ENCODE results near the gene GGT6.

Gene GGT6

DNA sequence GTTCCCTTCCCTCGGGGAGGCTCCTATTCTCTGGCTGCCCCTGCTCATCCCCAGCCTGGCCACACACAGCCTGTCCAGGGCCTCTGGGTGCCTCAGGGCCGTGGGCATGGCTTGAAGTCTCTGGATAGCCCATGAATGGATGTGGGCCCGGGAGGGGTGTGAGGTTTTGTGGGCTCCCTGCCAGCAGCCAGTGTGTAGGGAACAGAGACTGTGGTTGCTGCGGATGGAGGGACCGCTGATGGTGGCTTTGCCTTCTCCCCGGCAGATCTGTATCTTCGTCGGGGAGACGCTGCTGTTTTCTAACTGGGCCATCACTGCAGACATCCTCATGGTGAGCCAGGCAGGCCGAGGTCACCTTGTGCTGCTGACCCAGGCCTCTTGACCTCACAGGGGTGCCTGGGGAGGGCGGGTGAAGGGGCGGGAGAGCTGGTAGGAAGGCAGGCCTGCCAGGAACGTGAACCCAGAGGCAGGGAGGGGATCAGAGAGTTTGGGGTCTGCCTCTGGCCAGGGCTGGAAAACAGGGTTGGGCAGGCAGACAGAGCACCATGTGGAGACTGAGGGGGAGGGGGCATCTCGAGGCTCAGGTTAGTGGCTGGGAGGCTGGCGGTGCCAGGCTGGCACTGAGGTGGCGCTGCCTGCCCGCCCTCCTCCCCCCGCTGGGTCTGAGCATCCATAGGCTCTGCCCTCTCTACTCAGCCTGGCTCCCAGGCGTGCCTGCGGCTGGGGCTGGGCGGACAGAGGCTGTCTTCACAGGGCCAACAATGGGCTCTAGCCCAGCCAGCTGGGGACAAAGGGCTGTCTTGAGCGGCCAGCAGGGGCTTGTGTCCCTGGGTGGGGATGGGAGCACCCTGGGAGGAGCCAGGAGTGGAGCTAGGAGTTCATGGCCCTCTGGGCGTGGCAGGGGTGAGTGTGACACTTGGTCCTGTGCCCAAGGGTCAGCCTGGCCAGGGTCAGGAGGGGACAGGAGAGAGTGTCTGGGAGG lies 26.6 kb downstream of the GGT6 start:
- TF ChIP-seq EZH2phosphoT487 (IDR thresholded peaks at IDR 0.05; ENCODE audit: low read depth): no peak
- TF ChIP-seq CTCF (IDR thresholded peaks at IDR 0.05; ENCODE audit: low read depth, low read length): no peak
- no peak overlapping the region for H3K4me2 ChIP-seq (ENCODE audit: low read length)
- no peak overlapping the region for H2AFZ ChIP-seq (ENCODE audit: low read depth, low read length)
- H3K9me3 ChIP-seq (ENCODE audit: insufficient read depth, low read length): no peaks in the 10 kb centered on the region
- H3K9ac ChIP-seq (ENCODE audit: low read length): no peak overlapping the region
- H3K36me3 ChIP-seq (replicated peaks; ENCODE audit: low read depth, low read length): no peaks in the 10 kb centered on the region
- peaks cover 14% of the 10 kb centered on the region for H4K20me1 ChIP-seq (ENCODE audit: insufficient read depth, low read length)
- peaks cover 4% of the 10 kb centered on the region; the same call in 1 of the 2 replicates for H3K27me3 ChIP-seq (ENCODE audit: low read depth, low read length)
- no peak overlapping the region for H3K4me3 ChIP-seq (ENCODE audit: low read length)
- no peak overlapping the region for H3K27ac ChIP-seq (ENCODE audit: low read length)
- no peaks in the 10 kb centered on the region for H3K79me2 ChIP-seq (ENCODE audit: low read length)
- H3K4me1 ChIP-seq (ENCODE audit: low read length): no peaks in the 10 kb centered on the region

- H4K20me1 ChIP-seq (ENCODE audit: insufficient read depth, low read length): peaks cover 11% of the 10 kb centered on the region
- no peak for TF ChIP-seq CTCF (IDR thresholded peaks at IDR 0.05; ENCODE audit: low read depth, low read length)
- TF ChIP-seq EZH2phosphoT487 (IDR thresholded peaks at IDR 0.05; ENCODE audit: low read depth): no peak
- H3K9ac ChIP-seq (ENCODE audit: low read length): no peak overlapping the region
- no peak overlapping the region for H3K4me2 ChIP-seq (ENCODE audit: low read length)
- no peaks in the 10 kb centered on the region for H3K36me3 ChIP-seq (replicated peaks; ENCODE audit: low read depth, low read length)
- no peak overlapping the region for H2AFZ ChIP-seq (ENCODE audit: low read depth, low read length)
- no peak overlapping the region for H3K4me3 ChIP-seq (ENCODE audit: low read length)
- no peaks in the 10 kb centered on the region for H3K4me1 ChIP-seq (ENCODE audit: low read length)
- H3K79me2 ChIP-seq (ENCODE audit: low read length): no peaks in the 10 kb centered on the region
- H3K27ac ChIP-seq (ENCODE audit: low read length): no peak overlapping the region
- no peaks in the 10 kb centered on the region for H3K9me3 ChIP-seq (ENCODE audit: insufficient read depth, low read length)
- peaks cover 4% of the 10 kb centered on the region; the same call in 1 of the 2 replicates for H3K27me3 ChIP-seq (ENCODE audit: low read depth, low read length)
These were observed 27.4 kb downstream of the GGT6 start for GRCh38 chr17:4532860-4533522.

DNA sequence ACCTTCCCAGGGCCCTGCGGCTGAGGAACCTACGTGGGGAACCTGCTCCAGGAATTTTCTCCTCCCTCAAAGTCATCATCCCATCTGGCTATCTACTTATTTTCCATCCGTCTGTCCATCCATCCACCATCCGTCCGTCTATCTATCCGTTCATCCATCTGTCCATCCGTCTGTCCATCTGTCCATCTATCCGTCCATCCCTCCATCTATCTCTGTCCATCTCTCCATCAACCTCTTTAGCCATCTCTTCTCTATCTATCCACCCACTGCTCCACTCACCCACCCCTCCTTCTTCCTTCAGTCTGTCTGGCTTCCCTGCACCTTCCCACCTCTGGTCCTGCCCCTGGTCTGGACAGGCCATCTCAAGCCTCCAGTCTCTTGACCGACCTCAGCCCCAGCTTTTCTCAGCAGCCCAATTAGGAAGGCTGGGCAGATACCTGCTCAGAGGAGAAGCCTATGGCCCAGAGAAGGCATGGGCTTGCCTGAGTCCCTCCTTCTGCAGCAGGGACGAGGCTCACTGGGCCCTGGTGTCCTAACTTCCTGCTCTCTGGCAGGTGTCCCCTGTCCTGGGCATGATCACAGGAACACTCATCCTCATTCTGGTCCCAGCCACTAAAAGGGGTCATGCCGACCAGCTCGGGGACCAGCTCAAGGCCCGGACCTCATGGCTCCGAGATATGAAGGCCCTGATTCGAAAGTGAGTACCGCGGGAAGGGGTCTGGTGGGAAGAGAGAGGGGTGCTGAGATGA lies 28.2 kb downstream of the GGT6 start:
- Histone ChIP-seq H3K27me3 (ENCODE audit: low read depth, low read length) (peaks cover 6% of the 10 kb centered on the region; the same call in 1 of the 2 replicates), H3K27ac (ENCODE audit: low read length) (no peak overlapping the region), H2AFZ (ENCODE audit: low read depth, low read length) (no peak overlapping the region), H3K79me2 (ENCODE audit: low read length) (no peaks in the 10 kb centered on the region), H3K9me3 (ENCODE audit: insufficient read depth, low read length) (no peaks in the 10 kb centered on the region), H3K4me1 (ENCODE audit: low read length) (no peaks in the 10 kb centered on the region), H3K9ac (ENCODE audit: low read length) (no peak overlapping the region), H3K36me3 (replicated peaks; ENCODE audit: low read depth, low read length) (no peaks in the 10 kb centered on the region), H3K4me3 (ENCODE audit: low read length) (no peak overlapping the region), H3K4me2 (ENCODE audit: low read length) (no peak overlapping the region), H4K20me1 (ENCODE audit: insufficient read depth, low read length) (peaks cover 6% of the 10 kb centered on the region; the same call in 1 of the 2 replicates)
- TF ChIP-seq CTCF (IDR thresholded peaks at IDR 0.05; ENCODE audit: low read depth, low read length) (no peak), EZH2phosphoT487 (IDR thresholded peaks at IDR 0.05; ENCODE audit: low read depth) (no peak)

Measured in OCI-LY3 (cell line).